ENCODE measurements around the gene ASCL2.

ASCL2 gene

GRCh38 chr11:2256951-2257700 lies 13.3 kb downstream of the ASCL2 start:
- TF ChIP-seq, protein P1, sequence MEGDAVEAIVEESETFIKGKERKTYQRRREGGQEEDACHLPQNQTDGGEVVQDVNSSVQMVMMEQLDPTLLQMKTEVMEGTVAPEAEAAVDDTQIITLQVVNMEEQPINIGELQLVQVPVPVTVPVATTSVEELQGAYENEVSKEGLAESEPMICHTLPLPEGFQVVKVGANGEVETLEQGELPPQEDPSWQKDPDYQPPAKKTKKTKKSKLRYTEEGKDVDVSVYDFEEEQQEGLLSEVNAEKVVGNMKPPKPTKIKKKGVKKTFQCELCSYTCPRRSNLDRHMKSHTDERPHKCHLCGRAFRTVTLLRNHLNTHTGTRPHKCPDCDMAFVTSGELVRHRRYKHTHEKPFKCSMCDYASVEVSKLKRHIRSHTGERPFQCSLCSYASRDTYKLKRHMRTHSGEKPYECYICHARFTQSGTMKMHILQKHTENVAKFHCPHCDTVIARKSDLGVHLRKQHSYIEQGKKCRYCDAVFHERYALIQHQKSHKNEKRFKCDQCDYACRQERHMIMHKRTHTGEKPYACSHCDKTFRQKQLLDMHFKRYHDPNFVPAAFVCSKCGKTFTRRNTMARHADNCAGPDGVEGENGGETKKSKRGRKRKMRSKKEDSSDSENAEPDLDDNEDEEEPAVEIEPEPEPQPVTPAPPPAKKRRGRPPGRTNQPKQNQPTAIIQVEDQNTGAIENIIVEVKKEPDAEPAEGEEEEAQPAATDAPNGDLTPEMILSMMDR (IDR thresholded peaks at IDR 0.05; ENCODE audit: insufficient read depth, low read depth, low read length, missing control alignments) = no peak
- DNase-seq (ENCODE audit: low read depth) = peak; percentile 88
- no peak overlapping the region for H3K4me3 ChIP-seq (ENCODE audit: low read length)

GRCh38 chr11:2256293-2256913 lies 14.0 kb downstream of the ASCL2 start:
- H3K4me3 ChIP-seq (ENCODE audit: low read length) = no peak overlapping the region
- DNase-seq (ENCODE audit: low read depth) = peak; percentile 92
- TF ChIP-seq, protein P1 (IDR thresholded peaks at IDR 0.05; ENCODE audit: insufficient read depth, low read depth, low read length, missing control alignments) = no peak

- H3K4me3 ChIP-seq (ENCODE audit: low read length) = no peak overlapping the region
- TF ChIP-seq, protein P1 (IDR thresholded peaks at IDR 0.05; ENCODE audit: insufficient read depth, low read depth, low read length, missing control alignments) = no peak
- DNase-seq (ENCODE audit: low read depth) = no peak
These were observed 18.4 kb downstream of the ASCL2 start for GRCh38 chr11:2252018-2252417.

DNA sequence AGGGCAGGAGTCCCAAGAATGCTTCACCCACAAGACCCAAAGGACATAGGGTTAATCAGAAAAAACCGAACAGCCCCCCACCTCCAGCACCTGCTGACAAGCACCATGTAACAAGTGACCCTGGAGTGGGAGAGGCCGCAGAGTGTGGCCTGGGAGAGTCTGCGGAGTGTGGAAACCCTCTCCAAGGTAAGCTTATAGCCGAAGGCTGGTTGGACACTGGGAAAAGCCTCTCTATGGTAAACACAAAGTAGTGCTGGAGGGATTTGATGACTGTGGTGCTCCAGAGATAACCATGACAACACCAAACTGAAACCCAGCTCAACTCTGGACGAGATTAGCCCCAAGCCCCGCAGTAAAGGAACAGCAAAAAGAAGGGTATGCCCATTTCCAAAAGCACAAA lies 19.2 kb downstream of the ASCL2 start:
- TF ChIP-seq, protein P1 (IDR thresholded peaks at IDR 0.05; ENCODE audit: insufficient read depth, low read depth, low read length, missing control alignments) = no peak
- no peak for DNase-seq (ENCODE audit: low read depth)
- no peak overlapping the region for H3K4me3 ChIP-seq (ENCODE audit: low read length)

DNA sequence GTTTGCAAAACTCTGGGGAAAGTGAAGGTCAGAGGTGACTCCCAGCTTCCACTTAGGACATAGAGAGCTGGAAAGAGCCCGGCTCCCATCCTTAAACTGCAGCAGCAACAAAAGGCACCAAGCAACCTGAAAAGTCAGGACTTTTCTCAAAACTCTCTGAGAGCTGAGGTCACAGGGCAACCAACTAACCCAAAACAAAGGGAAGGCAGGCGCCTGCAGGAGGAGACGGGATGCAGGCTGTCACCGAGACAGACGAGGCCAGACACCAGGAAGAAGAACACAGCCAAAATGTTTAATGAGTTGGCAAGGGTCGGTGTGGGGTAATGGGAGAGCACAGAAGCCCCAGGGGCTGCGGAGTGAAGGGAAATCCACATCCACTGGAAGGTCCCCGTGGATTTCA lies 19.9 kb downstream of the ASCL2 start:
- no peak overlapping the region for H3K4me3 ChIP-seq (ENCODE audit: low read length)
- no peak for DNase-seq (ENCODE audit: low read depth)
- TF ChIP-seq, protein P1 (IDR thresholded peaks at IDR 0.05; ENCODE audit: insufficient read depth, low read depth, low read length, missing control alignments) = no peak

- no peak overlapping the region for H3K4me3 ChIP-seq (ENCODE audit: low read length)
- DNase-seq (ENCODE audit: low read depth) = no peak
- TF ChIP-seq, protein P1 (IDR thresholded peaks at IDR 0.05; ENCODE audit: insufficient read depth, low read depth, low read length, missing control alignments) = no peak
These were observed 20.3 kb downstream of the ASCL2 start for GRCh38 chr11:2250041-2250440.
